ENCODE results near the gene PPP2R2B. TPM values are rescaled to one million over a fixed set of nuclear protein-coding genes. Genes with fewer than 3 reads are reported as not detected.

The PPP2R2B gene
- total RNA-seq, 3 donors from 2014 or later (not counting 1 experiment from before 2014, with no cell fraction given), result 44.9 to 68.3 (median 63.7) TPM

DNA sequence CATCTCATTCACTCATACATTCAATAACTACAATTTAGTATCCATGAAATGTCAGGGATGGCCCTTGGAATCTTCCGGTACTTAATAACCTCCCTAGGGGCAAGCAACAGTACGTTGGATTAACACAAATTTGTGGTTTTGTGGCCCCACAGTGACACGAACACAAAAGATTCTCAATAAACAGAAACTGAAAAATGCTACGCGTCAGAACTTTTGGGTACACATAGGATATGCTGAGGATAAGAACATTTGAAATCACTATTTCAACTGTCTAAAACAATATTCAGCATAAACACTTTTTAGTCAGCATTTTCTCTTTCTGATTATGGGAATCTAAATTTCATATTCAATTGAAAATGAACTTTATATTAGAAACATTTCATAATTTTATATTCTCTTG lies 255.5 kb downstream of the PPP2R2B start:
- H3K9me3 Mint-ChIP-seq, result no peaks in the 10 kb centered on the region
- TF ChIP-seq, protein P1, sequence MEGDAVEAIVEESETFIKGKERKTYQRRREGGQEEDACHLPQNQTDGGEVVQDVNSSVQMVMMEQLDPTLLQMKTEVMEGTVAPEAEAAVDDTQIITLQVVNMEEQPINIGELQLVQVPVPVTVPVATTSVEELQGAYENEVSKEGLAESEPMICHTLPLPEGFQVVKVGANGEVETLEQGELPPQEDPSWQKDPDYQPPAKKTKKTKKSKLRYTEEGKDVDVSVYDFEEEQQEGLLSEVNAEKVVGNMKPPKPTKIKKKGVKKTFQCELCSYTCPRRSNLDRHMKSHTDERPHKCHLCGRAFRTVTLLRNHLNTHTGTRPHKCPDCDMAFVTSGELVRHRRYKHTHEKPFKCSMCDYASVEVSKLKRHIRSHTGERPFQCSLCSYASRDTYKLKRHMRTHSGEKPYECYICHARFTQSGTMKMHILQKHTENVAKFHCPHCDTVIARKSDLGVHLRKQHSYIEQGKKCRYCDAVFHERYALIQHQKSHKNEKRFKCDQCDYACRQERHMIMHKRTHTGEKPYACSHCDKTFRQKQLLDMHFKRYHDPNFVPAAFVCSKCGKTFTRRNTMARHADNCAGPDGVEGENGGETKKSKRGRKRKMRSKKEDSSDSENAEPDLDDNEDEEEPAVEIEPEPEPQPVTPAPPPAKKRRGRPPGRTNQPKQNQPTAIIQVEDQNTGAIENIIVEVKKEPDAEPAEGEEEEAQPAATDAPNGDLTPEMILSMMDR (IDR thresholded peaks at IDR 0.05), result no peak
- intact Hi-C loops (cut with micrococcal nuclease), result no loop called here
- no peaks in the 10 kb centered on the region for H3K27me3 Mint-ChIP-seq (ENCODE audit: low read depth in 2 of 2)
- peaks cover 0 to 9% of the 10 kb centered on the region in 2 donors for H3K4me1 Mint-ChIP-seq
- Histone ChIP-seq H3K9me3 (ENCODE audit: control insufficient read depth, insufficient read depth, low read length) (no peaks in the 10 kb centered on the region), H3K4me1 (ENCODE audit: control insufficient read depth, insufficient read depth, low read length) (no peaks in the 10 kb centered on the region), H3K27ac (ENCODE audit: low read length) (no peak overlapping the region), H3K4me3 (ENCODE audit: low read length) (no peak overlapping the region), H3K27me3 (ENCODE audit: control insufficient read depth, insufficient read depth, low read length) (no peaks in the 10 kb centered on the region), H3K36me3 (ENCODE audit: control insufficient read depth, insufficient read depth, low read length) (no peaks in the 10 kb centered on the region)
- H3K27ac Mint-ChIP-seq, result no peak overlapping the region
- no peaks in the 10 kb centered on the region for H3K36me3 Mint-ChIP-seq
- WGBS (ENCODE audit: insufficient coverage), result 98% methylated on average over 5 of the region's 5 CpGs
- ATAC-seq (no peak), DNase-seq (no peak)
- no peak overlapping the region for H3K4me3 Mint-ChIP-seq

DNA sequence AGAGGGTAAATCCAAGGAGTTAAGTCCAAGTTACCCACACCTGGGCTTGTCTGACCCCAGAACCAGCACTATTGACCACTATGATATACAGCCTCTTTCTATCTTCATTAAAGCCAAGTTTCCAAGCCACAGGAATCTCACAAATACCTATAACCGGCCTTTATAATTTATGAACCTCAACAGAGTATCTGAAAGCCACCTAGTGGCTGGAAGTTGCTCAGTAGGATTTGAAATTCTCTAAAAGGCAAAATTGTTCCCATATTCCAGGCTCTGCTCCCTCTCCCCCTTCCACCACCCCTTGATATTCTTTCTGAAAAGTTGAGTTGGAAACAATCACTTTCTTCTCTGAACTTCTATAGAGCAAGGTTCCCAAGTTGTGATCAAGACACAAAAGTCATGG lies 256.2 kb downstream of the PPP2R2B start:
- DNase-seq, result no peak
- Histone ChIP-seq H3K9me3 (ENCODE audit: control insufficient read depth, insufficient read depth, low read length) (no peaks in the 10 kb centered on the region), H3K27me3 (ENCODE audit: control insufficient read depth, insufficient read depth, low read length) (no peaks in the 10 kb centered on the region), H3K4me3 (ENCODE audit: low read length) (no peak overlapping the region), H3K27ac (ENCODE audit: low read length) (no peak overlapping the region), H3K36me3 (ENCODE audit: control insufficient read depth, insufficient read depth, low read length) (no peaks in the 10 kb centered on the region), H3K4me1 (ENCODE audit: control insufficient read depth, insufficient read depth, low read length) (no peaks in the 10 kb centered on the region)
- H3K27me3 Mint-ChIP-seq (ENCODE audit: low read depth in 2 of 2), result no peaks in the 10 kb centered on the region
- TF ChIP-seq, protein P1 (IDR thresholded peaks at IDR 0.05), result no peak
- peaks cover 0 to 9% of the 10 kb centered on the region in 2 donors for H3K4me1 Mint-ChIP-seq
- no peak overlapping the region for H3K27ac Mint-ChIP-seq
- H3K4me3 Mint-ChIP-seq, result no peak overlapping the region
- ATAC-seq, result no peak
- H3K9me3 Mint-ChIP-seq, result no peaks in the 10 kb centered on the region
- H3K36me3 Mint-ChIP-seq, result no peaks in the 10 kb centered on the region
- WGBS (ENCODE audit: insufficient coverage), result no CpG with 5 or more reads among the region's 1 CpG
- intact Hi-C loops (cut with micrococcal nuclease), result no loop called here

DNA sequence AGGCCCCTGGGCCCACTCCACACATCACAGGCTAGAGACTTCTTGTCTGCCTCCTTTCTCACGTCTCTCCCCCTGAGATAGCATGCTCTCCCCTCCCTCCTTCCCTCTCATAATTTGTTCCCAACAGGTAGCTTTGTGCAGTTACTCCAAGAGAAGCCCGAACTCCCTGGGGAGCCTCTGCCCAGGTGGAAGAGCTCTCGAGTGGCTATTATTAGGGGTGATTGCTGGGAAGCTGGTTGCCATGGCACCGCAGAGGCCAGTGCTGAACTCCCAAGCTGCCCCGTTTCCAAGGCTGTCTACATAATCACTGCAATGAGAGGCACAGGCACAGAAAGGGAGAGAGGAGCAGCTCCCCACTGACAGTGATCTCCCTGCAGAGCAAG lies 257.9 kb downstream of the PPP2R2B start:
- Mint-ChIP-seq H3K27ac (no peak overlapping the region), H3K9me3 (peaks cover 4 to 7% of the 10 kb centered on the region in 2 donors), H3K36me3 (peaks cover 6% of the 10 kb centered on the region), H3K27me3 (ENCODE audit: low read depth in 2 of 2) (no peaks in the 10 kb centered on the region), H3K4me3 (no peak overlapping the region), H3K4me1 (peaks cover 6 to 9% of the 10 kb centered on the region in 2 donors)
- intact Hi-C loops (cut with micrococcal nuclease), result no loop called here
- H3K27me3 ChIP-seq (ENCODE audit: control insufficient read depth, insufficient read depth, low read length), result no peaks in the 10 kb centered on the region
- H3K9me3 ChIP-seq (ENCODE audit: control insufficient read depth, insufficient read depth, low read length), result no peaks in the 10 kb centered on the region
- no peak overlapping the region for H3K27ac ChIP-seq (ENCODE audit: low read length)
- no peak for ATAC-seq
- H3K4me1 ChIP-seq (ENCODE audit: control insufficient read depth, insufficient read depth, low read length), result no peaks in the 10 kb centered on the region
- WGBS (ENCODE audit: insufficient coverage), result 86% methylated on average over 5 of the region's 5 CpGs
- H3K4me3 ChIP-seq (ENCODE audit: low read length), result no peak overlapping the region
- DNase-seq, result no peak
- TF ChIP-seq, protein P1 (IDR thresholded peaks at IDR 0.05), result no peak
- no peaks in the 10 kb centered on the region for H3K36me3 ChIP-seq (ENCODE audit: control insufficient read depth, insufficient read depth, low read length)

DNA sequence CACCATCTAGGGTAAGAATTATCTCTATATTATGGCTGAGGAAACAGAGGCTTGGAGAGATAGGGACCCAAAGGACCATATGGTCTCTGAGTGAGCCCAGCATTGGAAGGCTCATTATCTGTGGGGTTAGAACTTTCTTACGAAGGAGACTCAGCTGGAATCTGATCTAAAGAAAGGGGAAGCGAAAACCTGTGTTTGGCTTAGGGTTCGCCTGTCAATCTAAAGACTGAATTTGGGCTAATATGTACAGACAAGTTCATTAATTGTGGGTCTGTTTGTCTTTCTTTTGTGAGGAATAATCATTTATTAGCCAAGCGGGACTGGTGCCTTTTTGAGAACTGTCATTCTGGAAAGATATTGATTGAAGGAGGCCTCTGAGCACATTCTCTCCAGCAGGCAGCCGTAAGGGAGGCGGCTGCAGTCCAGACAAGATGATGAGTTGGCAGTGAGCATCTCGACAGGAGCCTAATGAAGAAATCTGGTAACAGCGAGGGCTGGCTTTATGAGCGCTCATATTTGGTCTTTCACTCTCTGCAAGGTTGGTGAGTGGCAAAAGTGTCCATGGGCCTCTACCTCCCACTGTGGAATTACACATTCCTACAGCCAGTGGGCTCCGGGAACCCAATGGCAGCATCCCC lies 258.4 kb downstream of the PPP2R2B start:
- TF ChIP-seq, protein P1 (IDR thresholded peaks at IDR 0.05), result no peak
- H3K27ac ChIP-seq (ENCODE audit: low read length), result no peak overlapping the region
- intact Hi-C loops (cut with micrococcal nuclease), result no loop called here
- no peak for ATAC-seq
- H3K27me3 Mint-ChIP-seq (ENCODE audit: low read depth in 2 of 2), result no peaks in the 10 kb centered on the region
- H3K4me3 Mint-ChIP-seq, result no peak overlapping the region
- peaks cover 4 to 7% of the 10 kb centered on the region in 2 donors for H3K9me3 Mint-ChIP-seq
- no peak overlapping the region for H3K27ac Mint-ChIP-seq
- 93% methylated on average over 10 of the region's 10 CpGs for WGBS (ENCODE audit: insufficient coverage)
- H3K4me1 Mint-ChIP-seq, result peaks cover 5 to 6% of the 10 kb centered on the region in 2 donors
- DNase-seq, result no peak
- H3K4me1 ChIP-seq (ENCODE audit: control insufficient read depth, insufficient read depth, low read length), result no peaks in the 10 kb centered on the region
- H3K36me3 Mint-ChIP-seq, result peaks cover 9% of the 10 kb centered on the region
- no peak overlapping the region for H3K4me3 ChIP-seq (ENCODE audit: low read length)
- H3K27me3 ChIP-seq (ENCODE audit: control insufficient read depth, insufficient read depth, low read length), result no peaks in the 10 kb centered on the region
- H3K36me3 ChIP-seq (ENCODE audit: control insufficient read depth, insufficient read depth, low read length), result no peaks in the 10 kb centered on the region
- H3K9me3 ChIP-seq (ENCODE audit: control insufficient read depth, insufficient read depth, low read length), result no peaks in the 10 kb centered on the region

Measured in natural killer cell (primary cell).